ENCODE data around the gene ZFX.

ZFX gene

DNA sequence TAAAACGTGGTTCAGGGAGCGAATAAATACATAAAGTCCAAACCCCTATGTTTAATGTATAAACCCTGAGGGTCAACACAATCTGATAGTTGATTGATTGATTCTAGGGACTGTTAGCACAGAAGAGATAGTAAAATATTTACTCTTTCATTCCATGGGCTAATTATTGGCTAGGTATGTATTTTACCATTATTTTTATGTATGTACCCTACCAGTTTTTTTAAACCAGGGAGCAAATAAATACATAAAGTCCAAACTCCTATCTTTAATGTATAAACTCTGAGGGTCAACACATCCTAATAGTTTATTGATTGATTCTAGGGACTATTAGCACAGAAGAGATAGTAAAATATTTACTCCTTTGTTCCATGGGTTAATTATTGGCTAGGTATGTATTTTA, 40.0 kb downstream of the ZFX start:
- DNase-seq (ENCODE audit: low spot score in 2 of 2) (no peak), ATAC-seq (replicated peaks; ENCODE audit: extremely low read depth, poor library complexity, severe bottlenecking) (no peak)
- Mint-ChIP-seq H3K4me3 (no peak overlapping the region), H3K4me1 (peaks cover 61% of the 10 kb centered on the region), H3K36me3 (ENCODE audit: insufficient read depth) (peaks cover 14% of the 10 kb centered on the region), H3K27me3 (no peaks in the 10 kb centered on the region), H3K27ac (ENCODE audit: low read depth) (no peak overlapping the region), H3K9me3 (no peaks in the 10 kb centered on the region)

DNA sequence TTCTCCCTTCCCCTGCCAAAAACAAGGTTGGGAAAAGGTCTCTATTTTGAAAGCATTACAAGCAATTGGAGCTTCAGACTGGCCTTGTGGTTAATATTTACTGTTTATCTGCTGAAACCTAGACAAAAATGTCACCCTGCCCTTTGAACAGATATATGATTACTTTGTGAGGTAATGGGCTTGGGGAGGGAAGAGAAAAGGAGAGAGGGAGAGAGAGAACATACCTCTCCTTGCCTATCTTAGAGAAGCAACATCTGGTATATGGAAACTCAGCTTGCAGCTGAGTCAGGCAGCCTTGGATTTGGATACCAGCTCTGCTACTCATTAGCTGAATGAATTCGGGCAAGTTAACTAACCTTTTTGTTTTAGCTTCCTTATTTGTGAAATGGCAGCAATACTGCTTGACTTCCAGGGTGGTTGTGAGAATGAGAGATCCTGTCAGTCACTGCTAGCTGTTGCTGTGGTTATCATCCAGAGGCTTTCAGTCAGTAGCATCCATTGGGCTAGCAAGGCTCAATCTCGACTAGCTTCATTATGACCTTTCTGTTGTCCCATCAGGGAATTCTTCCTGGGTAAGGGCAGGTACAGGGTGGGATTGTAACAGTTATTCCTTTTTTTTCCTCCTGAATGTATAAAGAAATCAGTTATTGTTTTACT, 41.1 kb downstream of the ZFX start:
- Mint-ChIP-seq H3K4me3 (no peak overlapping the region), H3K9me3 (no peaks in the 10 kb centered on the region), H3K4me1 (peaks cover 61% of the 10 kb centered on the region), H3K27me3 (no peaks in the 10 kb centered on the region), H3K27ac (ENCODE audit: low read depth) (peak overlapping the region; percentile 4), H3K36me3 (ENCODE audit: insufficient read depth) (peaks cover 17% of the 10 kb centered on the region)
- ATAC-seq (replicated peaks; ENCODE audit: extremely low read depth, poor library complexity, severe bottlenecking) (no peak), DNase-seq (ENCODE audit: low spot score in 2 of 2) (no peak)

DNA sequence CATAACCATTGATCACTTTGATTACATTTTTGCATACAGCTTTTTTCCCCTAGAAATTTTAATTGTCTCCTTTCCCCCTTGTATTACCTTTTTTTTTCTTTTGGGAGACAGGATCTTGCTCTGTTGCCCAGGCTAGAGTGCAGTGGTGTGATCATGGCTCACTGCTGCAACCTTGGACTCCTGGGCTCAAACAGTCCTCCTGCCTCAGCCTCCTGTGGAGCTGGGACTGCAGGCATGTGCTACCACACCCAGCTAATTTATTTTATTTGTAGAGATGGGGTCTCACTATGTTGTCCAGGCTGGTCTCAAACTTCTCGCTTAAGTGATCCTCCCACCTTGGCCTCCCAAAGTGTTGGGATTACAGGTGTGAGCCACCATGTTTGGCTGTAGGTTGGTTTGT, 47.0 kb downstream of the ZFX start:
- H3K4me3 Mint-ChIP-seq = no peak overlapping the region
- H3K36me3 Mint-ChIP-seq (ENCODE audit: insufficient read depth) = peaks cover 12% of the 10 kb centered on the region
- H3K27me3 Mint-ChIP-seq = no peaks in the 10 kb centered on the region
- ATAC-seq (replicated peaks; ENCODE audit: extremely low read depth, poor library complexity, severe bottlenecking) = no peak
- peaks cover 49% of the 10 kb centered on the region for H3K4me1 Mint-ChIP-seq
- no peaks in the 10 kb centered on the region for H3K9me3 Mint-ChIP-seq
- H3K27ac Mint-ChIP-seq (ENCODE audit: low read depth) = no peak overlapping the region
- no peak for DNase-seq (ENCODE audit: low spot score in 2 of 2)

DNA sequence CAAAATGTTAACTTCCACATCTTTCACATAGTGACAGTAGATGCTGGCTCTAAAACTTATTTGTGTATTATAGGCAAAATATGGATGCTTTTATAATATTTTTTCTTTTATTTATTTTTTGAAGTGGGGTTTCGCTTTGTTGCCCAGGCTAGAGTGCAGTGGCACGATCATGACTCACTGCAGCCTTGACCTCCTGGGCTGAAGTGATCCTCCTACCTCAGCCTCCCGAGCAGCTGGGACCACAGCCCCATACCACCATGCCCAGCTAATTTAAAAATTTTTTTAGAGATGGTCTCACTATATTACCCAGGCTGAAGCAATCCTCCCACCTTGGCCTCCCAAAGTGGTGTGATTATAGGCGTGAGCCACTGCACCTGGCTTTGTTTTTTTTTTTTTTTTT, 48.6 kb downstream of the ZFX start:
- Mint-ChIP-seq H3K4me3 (no peak overlapping the region), H3K27me3 (no peaks in the 10 kb centered on the region), H3K27ac (ENCODE audit: low read depth) (peak overlapping the region; percentile 33), H3K9me3 (no peaks in the 10 kb centered on the region), H3K4me1 (peaks cover 55% of the 10 kb centered on the region), H3K36me3 (ENCODE audit: insufficient read depth) (peaks cover 18% of the 10 kb centered on the region)
- ATAC-seq (replicated peaks; ENCODE audit: extremely low read depth, poor library complexity, severe bottlenecking) (no peak), DNase-seq (ENCODE audit: low spot score in 2 of 2) (no peak)

DNA sequence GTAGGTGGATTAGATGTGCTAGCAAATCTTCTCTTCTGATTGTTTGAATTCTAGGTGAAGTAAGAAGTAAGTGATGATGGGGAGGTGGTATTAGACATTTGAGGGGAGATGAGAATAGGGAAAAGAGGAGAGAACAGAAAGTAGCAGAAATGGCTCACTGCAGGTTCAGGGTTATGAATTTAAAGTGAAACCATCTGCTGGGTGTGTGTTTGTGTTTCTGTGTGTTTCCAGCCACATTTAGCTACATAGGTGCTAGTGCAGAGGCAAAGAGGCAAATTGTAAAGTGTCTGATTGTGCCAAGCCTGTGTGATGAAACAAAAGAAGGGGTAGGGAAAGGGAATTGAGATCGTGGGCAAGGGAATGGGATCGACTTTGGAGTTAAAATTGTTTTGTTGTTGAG, 50.6 kb downstream of the ZFX start:
- Mint-ChIP-seq H3K4me3 (peak overlapping the region; percentile 27), H3K36me3 (ENCODE audit: insufficient read depth) (peaks cover 20% of the 10 kb centered on the region), H3K27ac (ENCODE audit: low read depth) (peak overlapping the region; percentile 75), H3K4me1 (peaks cover 56% of the 10 kb centered on the region), H3K9me3 (no peaks in the 10 kb centered on the region), H3K27me3 (no peaks in the 10 kb centered on the region)
- ATAC-seq (replicated peaks; ENCODE audit: extremely low read depth, poor library complexity, severe bottlenecking) = no peak
- no peak for DNase-seq (ENCODE audit: low spot score in 2 of 2)

DNA sequence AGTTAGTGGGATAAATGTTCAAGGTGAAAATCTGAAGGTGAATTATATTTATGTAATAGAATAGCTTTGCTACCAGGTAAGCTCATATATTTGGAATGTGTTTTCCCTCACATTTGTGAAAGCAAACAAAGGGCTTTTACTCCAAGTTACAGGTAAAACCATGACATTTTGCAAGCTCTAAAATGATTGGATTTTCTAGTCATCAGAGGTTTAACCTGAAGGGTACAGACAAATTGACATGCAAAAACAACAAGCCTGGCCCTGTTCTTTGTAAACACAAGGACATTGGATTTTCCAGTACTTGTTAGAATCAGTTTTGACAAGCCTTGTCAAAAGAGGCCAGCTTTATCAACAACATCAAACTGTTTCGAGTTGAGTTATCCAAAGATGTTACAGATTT, 51.7 kb downstream of the ZFX start:
- Mint-ChIP-seq H3K9me3 (no peaks in the 10 kb centered on the region), H3K27ac (ENCODE audit: low read depth) (no peak overlapping the region), H3K36me3 (ENCODE audit: insufficient read depth) (peaks cover 20% of the 10 kb centered on the region), H3K4me3 (no peak overlapping the region), H3K27me3 (no peaks in the 10 kb centered on the region), H3K4me1 (peaks cover 56% of the 10 kb centered on the region)
- ATAC-seq (replicated peaks; ENCODE audit: extremely low read depth, poor library complexity, severe bottlenecking) (no peak), DNase-seq (ENCODE audit: low spot score in 2 of 2) (no peak)

DNA sequence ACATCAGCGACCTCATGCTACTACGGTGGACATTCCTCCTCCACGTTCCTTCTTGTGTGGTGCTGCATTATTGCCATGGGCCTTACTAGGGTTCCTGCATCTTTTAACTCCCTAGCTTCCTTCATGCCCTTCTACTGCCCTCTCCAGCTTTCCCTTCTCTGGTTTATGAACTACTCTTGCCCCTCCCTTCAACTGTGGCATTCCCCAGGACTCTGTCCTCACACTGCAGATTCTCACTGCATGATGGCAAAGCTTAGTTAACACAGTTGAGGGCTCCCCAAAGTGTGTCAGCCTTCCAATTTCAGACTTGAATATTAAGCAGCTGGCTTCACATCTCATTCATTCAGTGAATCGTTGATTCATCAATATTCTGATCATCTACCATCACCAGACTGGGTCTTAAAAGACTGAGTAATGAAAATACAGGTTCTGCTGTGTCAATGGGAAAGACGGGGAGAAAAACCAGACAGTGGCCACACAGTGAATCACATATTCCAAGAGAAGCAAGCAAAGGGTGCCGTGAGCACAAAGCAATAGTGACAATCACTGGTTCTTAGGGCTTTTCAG, 53.0 kb downstream of the ZFX start:
- Mint-ChIP-seq H3K4me3 (no peak overlapping the region), H3K27ac (ENCODE audit: low read depth) (peak overlapping the region; percentile 88), H3K36me3 (ENCODE audit: insufficient read depth) (peaks cover 20% of the 10 kb centered on the region), H3K27me3 (no peaks in the 10 kb centered on the region), H3K4me1 (peaks cover 51% of the 10 kb centered on the region), H3K9me3 (no peaks in the 10 kb centered on the region)
- no peak for DNase-seq (ENCODE audit: low spot score in 2 of 2)
- ATAC-seq (replicated peaks; ENCODE audit: extremely low read depth, poor library complexity, severe bottlenecking) = no peak

DNA sequence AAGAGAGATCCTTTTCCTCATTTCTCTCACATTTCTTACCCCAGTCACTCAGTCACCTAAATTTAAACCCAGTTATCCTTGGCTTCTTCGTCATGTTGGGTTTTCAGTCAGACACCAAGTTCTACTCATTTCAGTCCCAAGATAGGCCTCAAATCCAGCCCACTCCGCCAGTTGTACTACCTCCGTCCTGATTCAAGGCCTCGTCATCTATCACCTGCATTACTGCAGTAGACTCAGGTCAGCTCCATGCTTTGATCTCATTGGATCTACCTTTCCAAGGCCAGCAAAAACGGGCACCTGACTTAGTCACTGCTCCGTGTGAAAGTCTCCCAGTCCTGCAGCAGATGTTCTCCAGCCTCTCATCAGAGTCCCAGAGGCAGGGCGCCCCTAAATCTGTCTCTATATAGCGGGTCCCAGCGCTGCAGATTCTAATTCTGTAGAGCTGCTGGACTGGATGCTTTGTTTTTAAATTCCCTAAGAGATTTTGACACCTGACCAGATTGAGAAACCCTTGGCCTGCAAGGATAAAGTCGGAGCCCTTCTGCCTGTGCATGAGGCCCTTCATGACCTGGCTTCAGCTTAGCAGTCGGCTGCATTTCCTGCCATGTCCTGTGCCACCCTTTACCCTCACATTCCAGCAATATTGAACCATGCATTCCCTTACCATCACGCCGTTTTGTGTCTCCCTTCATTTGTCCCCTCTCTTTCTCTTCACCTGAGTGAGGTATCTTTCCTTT, 53.7 kb downstream of the ZFX start:
- Mint-ChIP-seq H3K4me1 (peaks cover 49% of the 10 kb centered on the region), H3K9me3 (no peaks in the 10 kb centered on the region), H3K36me3 (ENCODE audit: insufficient read depth) (peaks cover 25% of the 10 kb centered on the region), H3K4me3 (no peak overlapping the region), H3K27ac (ENCODE audit: low read depth) (peak overlapping the region; percentile 88), H3K27me3 (no peaks in the 10 kb centered on the region)
- ATAC-seq (replicated peaks; ENCODE audit: extremely low read depth, poor library complexity, severe bottlenecking) (no peak), DNase-seq (ENCODE audit: low spot score in 2 of 2) (no peak)

DNA sequence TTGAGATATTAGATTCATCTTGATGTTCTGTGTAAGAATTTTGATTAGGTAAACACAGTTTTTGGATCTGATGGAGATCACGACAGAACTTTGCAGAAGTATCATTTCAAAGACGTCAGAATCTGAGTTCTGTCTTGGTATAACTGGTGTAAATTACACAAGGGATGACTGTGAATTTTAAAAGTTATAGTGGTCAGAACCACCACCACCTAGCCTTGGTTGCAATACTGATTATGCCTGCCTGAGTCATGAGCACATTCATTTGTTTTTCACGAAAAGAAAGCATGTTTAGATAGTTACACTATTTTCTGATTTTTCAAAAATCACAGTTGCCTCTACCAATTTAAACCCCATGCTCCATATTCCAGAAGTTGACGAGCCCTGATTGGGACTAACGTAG, 54.8 kb downstream of the ZFX start:
- peaks cover 40% of the 10 kb centered on the region for H3K4me1 Mint-ChIP-seq
- no peak overlapping the region for H3K27ac Mint-ChIP-seq (ENCODE audit: low read depth)
- no peak overlapping the region for H3K4me3 Mint-ChIP-seq
- ATAC-seq (replicated peaks; ENCODE audit: extremely low read depth, poor library complexity, severe bottlenecking) (no peak), DNase-seq (ENCODE audit: low spot score in 2 of 2) (no peak)
- no peaks in the 10 kb centered on the region for H3K9me3 Mint-ChIP-seq
- no peaks in the 10 kb centered on the region for H3K27me3 Mint-ChIP-seq
- peaks cover 27% of the 10 kb centered on the region for H3K36me3 Mint-ChIP-seq (ENCODE audit: insufficient read depth)

DNA sequence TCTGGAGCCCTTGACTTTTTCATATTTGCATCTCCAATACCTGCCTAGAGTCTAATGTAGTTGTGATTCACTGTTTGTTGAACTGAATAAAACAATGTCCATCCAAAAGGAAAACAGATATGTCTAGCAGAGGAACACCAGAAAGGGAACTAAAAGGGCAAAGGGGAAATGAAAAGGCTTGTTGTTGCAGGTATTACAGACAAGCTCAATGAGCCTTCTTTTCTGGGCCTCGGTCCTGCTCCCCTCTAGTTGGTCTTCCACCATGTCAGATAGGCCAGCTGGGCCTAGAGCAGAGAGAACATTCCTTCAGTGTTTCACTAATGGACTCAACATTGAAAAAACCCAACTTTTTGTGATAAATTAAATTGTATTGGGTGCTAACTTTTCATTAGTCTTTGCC, 55.4 kb downstream of the ZFX start:
- H3K4me1 Mint-ChIP-seq = peaks cover 36% of the 10 kb centered on the region
- H3K27me3 Mint-ChIP-seq = no peaks in the 10 kb centered on the region
- no peak for ATAC-seq (replicated peaks; ENCODE audit: extremely low read depth, poor library complexity, severe bottlenecking)
- DNase-seq (ENCODE audit: low spot score in 2 of 2) = no peak
- peak overlapping the region; percentile 23 for H3K27ac Mint-ChIP-seq (ENCODE audit: low read depth)
- H3K4me3 Mint-ChIP-seq = no peak overlapping the region
- no peaks in the 10 kb centered on the region for H3K9me3 Mint-ChIP-seq
- H3K36me3 Mint-ChIP-seq (ENCODE audit: insufficient read depth) = peaks cover 29% of the 10 kb centered on the region

DNA sequence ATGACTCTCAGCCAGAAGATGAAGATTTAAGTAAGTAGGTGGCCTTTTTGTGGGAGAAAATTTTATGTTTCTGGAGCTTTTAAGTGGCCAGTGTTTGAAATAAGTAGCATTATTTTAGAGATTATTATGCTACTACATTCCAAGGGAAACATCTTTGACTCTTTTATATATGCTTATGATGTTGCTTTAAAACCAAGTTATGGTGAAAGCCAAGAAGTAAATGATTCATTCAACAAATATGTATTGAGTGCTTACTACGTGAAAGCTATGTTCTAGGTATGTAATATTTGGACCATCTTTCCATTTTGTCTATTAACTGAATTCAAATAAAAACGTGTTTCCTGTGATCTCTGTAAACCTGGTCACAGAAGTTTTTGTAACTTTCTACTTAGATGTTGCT, 58.3 kb downstream of the ZFX start:
- Mint-ChIP-seq H3K4me3 (no peak overlapping the region), H3K9me3 (no peaks in the 10 kb centered on the region), H3K36me3 (ENCODE audit: insufficient read depth) (peaks cover 30% of the 10 kb centered on the region), H3K27me3 (no peaks in the 10 kb centered on the region), H3K27ac (ENCODE audit: low read depth) (no peak overlapping the region), H3K4me1 (peaks cover 16% of the 10 kb centered on the region)
- no peak for ATAC-seq (replicated peaks; ENCODE audit: extremely low read depth, poor library complexity, severe bottlenecking)
- no peak for DNase-seq (ENCODE audit: low spot score in 2 of 2)

DNA sequence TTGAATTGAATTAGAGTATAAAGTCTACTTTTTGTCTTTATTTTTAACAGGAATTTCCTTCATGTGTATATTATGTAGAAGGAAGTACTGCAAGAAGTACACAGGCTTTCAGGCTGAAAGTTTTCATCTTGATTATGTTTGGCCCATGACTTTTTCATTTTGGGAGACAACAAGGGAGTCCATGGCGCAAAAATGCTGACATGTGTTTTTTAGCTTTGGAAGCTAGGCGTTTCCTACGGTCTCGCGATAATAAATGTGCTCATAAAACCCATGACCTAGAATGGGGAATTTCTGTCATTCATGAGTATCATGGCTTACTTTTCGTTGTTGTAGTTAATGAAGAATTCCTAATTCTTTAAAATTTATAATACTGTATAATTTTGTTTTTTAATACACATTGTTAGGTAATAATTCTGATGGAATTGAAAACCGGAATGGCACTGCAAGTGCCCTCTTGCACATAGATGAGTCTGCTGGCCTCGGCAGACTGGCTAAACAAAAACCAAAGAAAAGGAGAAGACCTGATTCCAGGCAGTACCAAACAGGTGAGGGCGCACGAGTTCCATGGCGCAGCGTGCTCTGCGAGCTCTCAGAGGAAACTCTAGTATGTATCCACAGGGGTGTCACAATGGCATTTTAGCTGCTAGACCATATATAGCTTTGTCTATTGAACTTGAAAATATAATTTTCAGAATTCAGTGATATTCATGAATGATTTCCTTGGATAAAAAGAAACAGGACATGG, 59.1 kb downstream of the ZFX start:
- DNase-seq (ENCODE audit: low spot score in 2 of 2) = no peak
- no peaks in the 10 kb centered on the region for H3K9me3 Mint-ChIP-seq
- H3K27me3 Mint-ChIP-seq = no peaks in the 10 kb centered on the region
- H3K4me3 Mint-ChIP-seq = no peak overlapping the region
- no peak for ATAC-seq (replicated peaks; ENCODE audit: extremely low read depth, poor library complexity, severe bottlenecking)
- peaks cover 27% of the 10 kb centered on the region for H3K36me3 Mint-ChIP-seq (ENCODE audit: insufficient read depth)
- peaks cover 8% of the 10 kb centered on the region for H3K4me1 Mint-ChIP-seq
- H3K27ac Mint-ChIP-seq (ENCODE audit: low read depth) = no peak overlapping the region
